Suppressor macrophage (primary cell): ENCODE measurements around the gene TBC1D7.

Experiments
- DNase-seq, 4 experiments: peaks; one replicate each; pipeline ENCODE4 v3.0.0-alpha.2; 2020 to 2022

TBC1D7 gene

DNA sequence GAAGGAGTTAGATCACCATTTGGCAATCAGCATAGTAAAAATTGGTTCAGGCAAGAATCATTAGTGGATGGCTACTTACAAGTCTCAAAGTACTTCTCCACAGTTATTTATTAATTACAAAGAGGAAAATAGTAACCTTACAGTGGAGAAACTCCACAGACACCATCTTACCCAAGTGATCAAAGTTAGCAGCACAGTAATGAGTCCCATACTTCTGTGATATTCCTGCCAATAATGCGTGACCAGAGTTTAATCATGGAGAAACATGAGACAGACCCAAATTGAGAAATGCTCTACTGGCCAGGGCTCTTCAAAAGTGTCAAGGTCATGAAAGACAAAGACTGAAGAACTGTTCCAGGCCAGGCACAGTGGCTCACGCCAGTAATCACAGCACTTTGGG lies 9.5 kb downstream of the TBC1D7 start:
- DNase-seq = no peak

DNA sequence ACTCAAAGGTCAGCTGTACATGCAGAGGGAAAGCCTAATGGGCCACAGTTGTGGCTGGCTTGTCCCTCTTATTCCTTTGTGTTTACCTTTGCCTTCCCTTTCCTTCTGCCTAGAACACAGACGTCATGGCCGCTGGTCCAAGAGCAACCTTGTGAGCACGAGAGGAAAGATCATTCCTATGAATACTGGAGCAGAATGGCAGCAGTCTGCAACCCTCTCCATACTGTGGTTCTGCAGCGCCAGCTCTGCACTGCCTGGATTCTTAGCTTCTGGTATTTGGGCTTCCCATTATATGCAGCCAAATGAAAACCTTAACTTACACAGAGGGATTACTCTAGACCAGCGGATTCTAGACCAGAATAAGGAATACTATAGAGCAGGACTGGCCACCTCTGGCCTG lies 12.4 kb downstream of the TBC1D7 start:
- no peak for DNase-seq

DNA sequence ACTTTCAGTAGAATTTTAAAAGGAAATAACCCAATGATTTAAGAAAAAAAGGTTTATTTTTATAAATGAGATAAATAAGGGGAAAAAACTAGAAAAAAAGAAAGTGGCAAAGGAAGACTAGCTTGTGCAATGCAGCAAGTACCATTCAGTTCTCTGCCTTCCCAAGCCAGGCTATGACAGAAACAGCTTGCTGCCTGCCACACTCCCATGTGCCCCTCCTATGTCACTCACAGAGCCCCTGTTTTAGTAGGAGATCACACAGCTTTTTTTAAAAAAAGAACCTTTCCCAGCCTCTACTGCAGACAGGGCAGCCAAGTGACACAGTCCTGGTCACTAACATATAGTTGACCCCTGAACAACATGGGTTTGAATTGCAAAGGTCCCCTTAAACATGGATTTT lies 13.5 kb downstream of the TBC1D7 start:
- no peak for DNase-seq

DNA sequence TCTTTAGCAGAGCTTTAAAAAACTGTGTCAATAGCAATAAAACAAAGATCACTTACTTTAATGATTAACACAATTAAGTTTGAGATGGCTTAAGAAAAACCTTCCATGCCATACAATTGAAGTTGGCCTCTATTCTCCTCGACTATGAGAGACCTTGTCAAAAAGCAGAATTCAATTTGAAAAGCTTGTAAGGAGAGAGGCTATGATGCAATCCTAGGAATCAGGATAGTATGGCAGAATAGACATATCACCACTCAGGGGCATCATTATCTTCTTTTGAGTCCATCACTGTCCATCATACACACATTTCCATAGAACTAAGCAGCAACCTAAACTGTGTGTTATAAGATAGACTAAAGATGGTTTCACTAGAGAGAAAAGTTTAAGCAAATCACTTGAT lies 17.2 kb downstream of the TBC1D7 start:
- DNase-seq = no peak

DNA sequence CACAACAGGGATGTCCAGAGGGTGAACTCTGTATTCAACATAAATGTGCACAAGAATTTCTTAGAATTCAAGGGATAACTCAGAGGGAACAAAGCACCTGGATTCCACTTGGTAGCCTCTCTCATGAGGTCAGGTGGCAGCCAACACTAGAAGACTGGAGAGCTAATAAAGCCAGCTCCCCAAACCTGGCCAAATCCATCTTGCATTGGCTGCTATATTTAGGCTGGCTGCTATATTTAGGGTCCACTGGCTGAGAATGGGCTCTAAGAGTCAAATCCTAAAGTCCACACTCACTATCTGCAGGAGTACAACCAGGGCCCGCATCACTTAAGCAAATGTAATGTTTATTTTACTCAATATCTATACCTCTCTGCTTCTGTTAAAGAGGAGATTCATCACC lies 20.0 kb downstream of the TBC1D7 start:
- no peak for DNase-seq

DNA sequence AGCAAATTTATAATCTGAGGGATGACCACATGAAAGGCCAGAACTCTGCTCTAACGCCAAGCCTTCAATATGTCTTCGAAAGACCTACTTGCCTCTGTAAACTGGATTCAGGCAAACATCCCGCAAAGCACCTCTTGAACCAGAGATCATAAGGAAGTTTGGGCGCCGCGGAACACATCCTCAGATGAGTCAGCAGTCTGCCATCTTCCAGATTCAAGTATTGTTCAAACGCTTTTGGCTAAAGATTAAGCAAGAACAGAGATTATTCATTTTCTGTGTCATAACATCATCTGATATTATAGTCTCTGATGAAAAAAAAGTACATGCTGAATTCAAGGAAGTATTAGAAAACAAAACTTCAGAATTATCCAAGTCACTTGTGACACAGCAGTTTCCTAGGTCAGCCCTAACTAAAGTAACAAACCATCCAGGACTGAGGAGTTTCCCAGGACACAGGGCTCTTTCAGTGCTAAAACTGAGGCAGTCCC lies 20.8 kb downstream of the TBC1D7 start:
- peak; percentile 77 to 93 (median 84) for DNase-seq

DNA sequence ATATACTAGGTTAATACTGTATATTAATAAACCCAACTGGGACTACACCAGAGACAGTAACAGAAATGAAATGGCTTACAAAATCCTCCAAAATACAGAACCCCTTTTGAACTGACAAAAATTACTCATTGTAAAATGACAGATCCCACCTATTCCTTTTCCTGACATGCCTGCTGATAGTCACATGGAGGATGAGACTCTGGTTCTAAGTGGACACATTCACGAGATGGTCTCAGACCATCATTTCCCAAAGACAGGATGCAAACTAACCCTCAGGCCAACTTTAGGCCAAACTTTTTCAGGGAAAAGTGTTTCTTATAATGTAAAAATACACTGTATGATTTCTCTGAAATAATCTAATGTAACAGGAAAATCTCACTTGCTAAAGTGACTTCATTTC lies 22.5 kb downstream of the TBC1D7 start:
- DNase-seq = no peak

DNA sequence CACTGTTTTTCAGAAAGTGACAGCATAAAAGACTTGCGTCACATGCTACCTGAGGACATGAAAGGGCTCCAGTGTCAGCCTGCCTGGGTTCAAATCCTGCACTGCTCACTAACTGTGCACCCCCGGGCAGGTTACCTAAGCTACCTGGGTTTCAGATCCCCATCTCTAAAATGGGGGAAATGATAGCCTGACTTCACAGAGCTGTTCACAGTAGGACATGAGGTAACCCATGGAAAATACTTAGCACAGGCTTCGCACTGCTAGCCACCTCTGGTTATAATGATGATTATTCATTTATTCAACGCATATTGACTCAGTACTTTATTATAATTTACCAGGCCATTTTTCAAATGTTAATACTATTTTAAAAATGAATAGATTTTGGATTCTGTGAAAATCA lies 23.0 kb downstream of the TBC1D7 start:
- no peak for DNase-seq

DNA sequence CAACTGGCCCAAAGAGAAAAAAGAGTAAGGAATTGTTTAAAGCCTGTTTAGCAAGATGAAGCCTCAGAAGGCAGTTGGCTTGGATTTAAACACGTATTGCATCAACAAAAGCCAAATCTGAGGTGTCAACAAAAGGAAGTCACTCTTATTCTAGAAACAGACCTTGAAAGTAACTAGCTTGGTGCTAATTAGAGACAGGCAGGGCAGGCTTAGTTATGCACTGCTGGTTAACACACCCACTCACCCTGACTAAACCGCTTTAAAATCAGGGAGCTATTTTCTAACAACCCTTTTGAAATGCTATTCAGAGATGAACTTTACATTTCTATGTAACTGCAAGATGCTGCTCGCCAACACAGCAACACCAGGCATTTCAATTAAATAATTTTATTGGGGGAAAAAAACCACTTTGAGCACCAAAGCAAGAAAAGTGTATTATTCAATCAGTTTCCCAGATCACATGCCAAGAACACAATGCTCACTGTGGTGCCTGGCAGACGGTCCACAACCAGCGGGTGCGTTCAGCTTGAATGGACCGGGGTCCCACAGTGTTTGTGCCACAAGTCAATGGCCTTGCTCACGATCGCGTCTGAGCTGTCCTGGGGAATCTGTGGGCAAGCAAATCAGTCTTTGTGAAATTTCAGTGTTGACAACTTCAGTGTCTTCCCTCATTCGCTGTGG lies 23.6 kb downstream of the TBC1D7 start:
- DNase-seq = peak in 2 of 4 experiments; percentile 10 to 25

DNA sequence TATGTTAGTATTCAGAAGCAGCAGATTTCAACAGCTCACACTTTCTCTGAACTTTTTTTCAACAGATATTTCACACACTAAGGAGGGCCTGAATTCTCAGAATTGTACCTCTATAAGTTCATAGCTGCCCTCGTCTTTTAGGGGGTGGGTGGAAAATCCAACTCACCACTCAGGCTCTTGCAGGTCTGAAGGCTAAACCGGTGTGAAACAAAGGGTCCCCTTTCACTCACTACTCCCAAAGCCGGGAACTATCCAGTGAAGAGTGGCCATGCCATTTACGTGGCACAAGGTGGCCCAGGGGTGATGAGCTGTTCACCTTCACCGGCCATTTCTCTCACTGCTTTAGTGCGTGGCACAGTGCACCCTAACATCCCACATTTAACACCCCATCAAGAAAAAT lies 24.2 kb downstream of the TBC1D7 start:
- no peak for DNase-seq

DNA sequence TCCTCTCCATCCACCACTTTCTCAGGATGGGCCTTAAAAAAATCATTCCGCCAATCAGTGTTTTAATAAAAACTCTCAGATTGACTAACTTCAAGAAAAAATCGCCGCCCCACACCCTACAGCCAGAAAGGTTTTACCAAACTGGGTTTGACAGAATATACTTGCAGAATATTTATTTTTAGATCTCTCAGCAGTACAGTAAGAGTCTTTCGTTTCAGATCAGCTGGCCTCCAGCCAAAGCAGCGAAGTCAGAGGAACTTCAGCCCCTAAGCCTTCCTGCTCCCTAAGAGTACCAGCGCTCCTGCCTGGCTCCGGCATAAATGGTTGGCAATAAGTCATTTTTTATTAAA lies 24.7 kb downstream of the TBC1D7 start:
- peak; percentile 77 to 92 (median 85) for DNase-seq

DNA sequence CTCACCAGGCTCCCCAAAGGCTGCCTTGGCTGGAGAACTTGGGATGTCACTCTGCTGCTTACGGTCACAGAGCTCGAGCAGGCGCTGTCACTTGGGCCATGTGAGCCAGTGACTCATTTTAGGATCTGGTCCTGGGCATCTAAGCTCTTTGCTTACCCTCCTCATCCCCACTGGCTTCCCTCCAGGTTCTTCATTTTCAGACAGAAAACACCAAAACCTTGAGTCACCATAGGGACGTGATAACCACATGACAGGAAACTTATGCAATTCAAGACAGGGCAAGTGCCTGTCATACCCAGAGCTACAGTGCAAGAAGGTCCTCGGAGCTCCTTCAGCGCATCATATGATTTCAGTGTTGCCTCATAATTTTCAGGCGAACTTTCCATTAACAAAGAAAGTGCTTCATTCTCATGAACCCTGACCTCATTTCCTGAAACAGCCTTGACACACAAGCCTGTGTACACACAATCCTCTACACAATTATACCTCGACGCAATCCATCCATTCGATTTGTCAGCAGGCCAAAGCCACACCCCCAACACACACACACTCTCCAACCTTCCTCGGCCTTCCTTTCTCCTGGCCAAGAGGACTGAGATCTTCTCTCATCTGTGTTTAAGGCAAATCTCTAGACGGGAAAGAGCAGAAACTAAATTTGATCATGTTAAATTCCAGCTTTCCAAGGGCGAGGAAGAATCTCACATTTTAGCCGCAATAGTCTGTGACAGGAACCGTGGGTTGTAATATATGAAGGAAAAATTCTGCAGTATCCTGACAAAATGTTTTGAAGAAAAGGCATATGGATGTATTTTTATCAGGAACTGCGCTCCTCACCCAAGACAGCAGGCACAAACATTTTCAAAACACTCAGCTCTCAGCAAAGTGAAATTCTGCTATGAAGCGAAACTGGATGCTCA lies 25.3 kb downstream of the TBC1D7 start:
- DNase-seq = peak; percentile 94 to 100 (median 96)

DNA sequence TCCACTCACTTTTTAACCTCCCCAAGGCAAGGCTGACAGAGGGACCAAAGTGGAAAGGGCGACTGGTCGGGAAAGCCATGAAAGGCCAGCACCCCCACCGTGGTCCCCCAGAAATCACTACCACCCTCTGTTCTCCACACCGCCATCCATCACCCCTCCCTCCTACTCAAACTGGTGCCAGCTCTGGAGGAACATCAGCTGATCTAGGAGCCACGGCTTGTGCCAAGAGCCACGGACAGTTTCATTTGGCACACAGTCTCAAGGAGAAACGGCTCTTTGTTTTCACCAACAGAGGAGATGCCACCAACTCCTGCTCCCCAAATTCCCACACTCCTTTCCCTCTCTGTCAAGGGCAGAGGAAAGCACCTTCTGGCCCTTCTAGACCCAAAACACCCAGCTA lies 26.0 kb downstream of the TBC1D7 start:
- DNase-seq = no peak

DNA sequence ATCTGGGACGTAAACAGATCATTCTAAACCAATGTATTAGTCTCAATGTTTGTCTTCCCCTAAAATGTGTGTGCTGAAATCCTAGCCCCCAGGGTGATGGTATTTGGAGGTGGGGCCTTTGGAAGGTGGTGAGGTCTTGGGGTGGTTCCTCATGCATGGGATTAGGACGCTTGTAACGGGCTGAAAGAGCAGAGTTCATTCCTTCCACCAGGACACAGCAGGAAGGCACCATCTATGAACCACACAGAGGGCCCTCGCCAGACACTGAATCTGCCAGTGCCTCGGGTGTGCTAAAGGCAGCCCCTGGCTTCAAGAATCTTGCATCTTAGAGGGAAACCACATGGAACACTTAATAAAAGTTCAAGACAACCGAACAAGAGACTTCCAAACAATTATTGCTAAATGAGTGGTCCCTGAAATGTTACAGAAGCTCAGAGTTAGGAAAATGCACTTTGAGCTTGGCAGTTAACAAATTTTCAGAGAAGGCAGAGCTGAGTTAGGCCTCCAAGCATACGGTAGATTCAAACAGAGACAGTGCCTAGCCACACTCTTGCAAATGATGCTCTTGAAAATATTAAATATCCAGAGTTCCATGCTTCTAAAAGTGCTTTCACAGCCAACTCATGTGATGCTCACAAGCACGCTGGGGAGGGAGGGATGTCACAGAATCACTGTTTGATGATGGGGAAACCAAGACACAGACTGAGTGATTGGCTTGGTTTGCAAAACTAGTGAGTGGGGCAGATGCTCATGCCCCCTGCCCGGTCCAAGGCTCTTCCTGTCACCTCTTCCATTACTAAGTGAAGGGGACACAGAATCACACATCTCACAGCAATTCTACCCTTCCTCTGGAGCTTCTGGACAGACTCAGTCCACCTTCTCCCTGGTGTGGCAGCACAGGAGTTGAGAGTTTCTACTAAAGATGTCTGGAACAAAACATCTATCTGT lies 27.4 kb downstream of the TBC1D7 start:
- no peak for DNase-seq

DNA sequence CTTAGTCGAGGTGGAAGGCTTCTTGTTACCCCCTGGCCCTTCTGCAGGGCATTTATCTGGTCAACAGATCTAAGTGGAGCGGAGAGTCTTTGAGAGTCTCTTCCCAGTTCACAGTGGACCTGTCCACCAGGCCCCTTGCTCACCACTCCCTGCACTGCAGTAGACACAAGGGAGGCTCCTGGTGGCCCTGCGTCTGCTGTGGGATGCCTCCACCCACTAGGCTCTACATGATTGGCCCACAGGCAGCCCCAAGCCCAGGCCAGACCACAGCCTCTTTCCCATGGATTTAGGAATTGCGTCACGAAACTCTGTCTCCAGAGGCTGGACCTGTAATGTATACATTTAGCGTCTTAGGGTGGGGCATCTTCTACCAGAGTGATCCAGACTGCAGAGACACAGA lies 28.4 kb downstream of the TBC1D7 start:
- no peak for DNase-seq

DNA sequence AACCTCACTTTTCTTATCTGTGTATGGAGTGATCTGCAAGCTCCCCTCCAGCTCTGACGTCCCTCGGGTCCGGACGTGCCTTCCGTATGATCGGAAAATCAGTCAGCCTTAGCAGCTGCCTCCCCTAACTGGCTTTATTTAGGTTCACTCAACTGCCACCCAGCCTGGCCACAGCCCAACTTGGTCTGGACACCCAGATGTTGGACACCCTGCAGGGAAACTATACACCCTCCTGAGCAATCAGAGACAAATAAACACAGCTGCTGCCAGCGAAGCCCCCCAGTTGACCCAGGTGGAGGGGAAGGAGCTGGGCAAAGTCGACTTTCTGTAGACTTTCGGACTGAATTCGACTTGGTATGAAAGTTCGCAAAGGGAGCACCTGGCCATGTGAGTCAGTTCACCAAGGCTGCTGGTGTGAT lies 28.9 kb downstream of the TBC1D7 start:
- no peak for DNase-seq

DNA sequence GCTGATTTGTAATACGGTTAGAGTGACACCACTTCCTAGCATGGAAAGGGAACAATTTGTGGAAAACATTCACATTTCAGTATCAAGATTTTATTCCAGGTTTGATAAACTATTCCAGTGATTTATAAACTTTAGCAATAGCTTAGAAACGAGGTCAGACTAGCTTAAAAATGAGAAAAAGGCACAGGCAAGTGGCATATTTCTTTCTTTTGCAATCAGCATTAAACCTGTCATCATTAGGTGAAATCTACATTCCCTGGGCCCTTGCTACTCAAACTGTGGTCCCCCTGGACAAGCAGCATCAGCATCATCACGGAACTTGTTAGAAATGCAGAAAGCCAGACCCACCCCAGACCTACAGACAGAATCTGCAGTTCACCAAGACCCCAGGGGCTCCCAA lies 29.9 kb downstream of the TBC1D7 start:
- no peak for DNase-seq

DNA sequence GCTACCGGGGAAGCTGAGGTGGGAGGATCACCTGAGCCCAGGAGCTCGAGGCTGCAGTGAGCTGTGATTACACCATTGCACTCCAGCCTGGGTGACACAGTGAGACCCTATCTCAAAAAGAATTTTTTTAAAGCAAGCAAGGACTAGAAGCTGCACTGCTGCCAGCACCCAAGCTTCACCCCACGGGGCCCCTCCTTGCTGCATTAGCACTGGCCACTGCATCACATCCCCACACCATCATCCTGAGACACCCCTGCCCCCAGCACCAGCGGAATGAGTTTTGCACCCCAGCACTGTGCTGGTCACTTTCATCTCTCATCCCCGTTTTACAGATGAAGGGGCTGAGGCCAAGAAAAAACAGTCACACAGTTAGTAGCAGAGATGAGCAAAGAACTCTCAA lies 30.9 kb downstream of the TBC1D7 start:
- DNase-seq = no peak

DNA sequence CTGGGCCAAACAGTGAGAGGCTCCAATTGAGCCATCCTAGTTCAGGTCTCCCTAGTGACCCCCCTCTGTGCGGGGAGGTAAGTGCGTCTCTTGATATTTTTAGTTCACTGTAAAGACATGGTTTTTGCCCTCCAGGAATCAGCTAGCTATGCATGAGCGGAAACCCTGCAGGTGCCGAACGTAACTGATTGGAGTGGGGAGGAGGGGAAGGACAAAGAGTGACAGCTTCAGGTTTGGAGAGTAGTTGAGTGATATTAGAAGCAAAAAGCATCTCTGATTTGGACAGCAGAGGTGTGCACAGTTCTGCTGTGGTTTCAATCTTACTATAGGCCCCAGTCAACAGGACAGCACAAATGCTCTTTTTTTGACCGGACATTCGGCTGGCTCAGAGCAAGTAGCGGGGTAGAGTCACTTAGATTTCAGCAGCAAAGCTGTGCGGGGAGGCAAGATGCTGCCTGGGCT lies 31.8 kb downstream of the TBC1D7 start:
- no peak for DNase-seq

DNA sequence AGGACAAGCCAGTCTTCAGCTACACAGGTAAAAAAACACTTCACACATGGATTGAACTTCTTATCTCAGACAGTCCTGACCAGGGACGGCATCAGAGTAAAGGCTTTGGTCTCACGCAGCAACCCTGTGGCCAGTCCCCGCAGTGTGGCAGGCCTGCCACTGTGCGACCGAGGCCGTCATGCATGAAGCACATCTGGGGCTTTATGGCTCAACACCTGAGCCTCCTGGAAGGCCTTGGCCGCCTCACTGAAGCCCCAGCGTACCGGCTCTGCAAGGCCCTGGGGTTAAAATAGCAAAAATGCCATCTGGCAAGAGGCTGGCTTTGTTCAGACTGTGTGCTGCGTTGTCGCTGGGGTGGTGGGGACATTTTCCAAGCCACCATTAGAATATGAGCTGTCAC lies 32.8 kb downstream of the TBC1D7 start:
- no peak for DNase-seq

DNA sequence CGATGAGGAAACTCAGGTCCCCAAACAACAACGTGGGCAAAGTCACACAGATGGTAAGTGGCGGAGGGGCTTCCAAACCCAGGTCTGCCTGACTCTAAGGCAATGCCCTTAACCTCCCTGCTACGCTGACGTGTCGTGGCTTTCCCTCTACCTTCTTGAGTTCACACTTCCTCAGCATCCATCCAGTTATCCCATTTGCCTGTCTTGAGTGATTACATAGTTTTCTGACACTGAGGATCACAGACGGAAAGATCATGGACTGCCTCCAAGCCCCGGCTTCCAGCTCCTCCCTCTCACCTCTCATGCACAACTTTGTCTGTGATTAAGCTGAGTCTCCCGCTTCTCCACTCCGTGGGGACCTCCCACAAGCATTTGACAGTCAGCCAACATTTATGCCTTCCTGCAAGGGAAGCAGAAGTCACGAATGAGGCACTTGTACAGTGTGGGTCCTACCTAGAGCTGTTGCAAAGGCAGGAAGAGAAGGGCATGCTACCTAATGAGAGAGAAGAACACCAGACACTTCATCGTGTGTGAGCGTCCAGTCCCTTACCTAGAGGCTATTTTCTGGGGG lies 33.8 kb downstream of the TBC1D7 start:
- peak; percentile 58 to 77 (median 76) for DNase-seq

DNA sequence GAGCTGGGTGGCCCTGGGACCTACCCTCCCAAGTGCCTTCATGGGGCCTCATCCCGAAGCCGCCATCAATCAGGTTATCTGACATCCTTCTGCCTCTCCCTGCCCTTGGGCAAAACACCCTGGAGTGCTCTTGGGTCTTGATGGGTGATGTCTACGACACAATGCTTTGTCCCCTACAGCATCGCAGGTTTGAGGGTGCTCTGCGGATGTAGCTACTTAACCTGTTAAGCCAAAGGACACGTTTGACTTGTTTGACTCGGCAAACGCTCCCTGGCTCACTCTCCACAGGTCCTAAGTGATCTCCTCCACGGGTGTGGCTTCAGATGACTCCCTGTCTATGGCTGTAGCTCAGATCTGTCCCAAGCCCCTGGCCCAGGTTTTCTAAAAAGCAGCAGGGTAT lies 35.6 kb downstream of the TBC1D7 start:
- DNase-seq = no peak
